Endothelial cell of umbilical vein (primary cell): ENCODE measurements around the gene BCL11A.

Experiments used
- CTCF ChIP-seq, 2 donors: IDR thresholded peaks; 1 replicate in 1 of 2; 2 replicates in 1 of 2; pipeline ENCODE4 v1.5.1; 2011; ENCODE audit warnings: low read length in 2 of 2, mild to moderate bottlenecking in 2 of 2, moderate library complexity in 2 of 2, control low read depth in 1 of 2, inconsistent platforms in 1 of 2, low read depth in 1 of 2; ENCODE audit not compliant: insufficient read depth in 1 of 2; ENCODE audit errors: extremely low read depth in 1 of 2
- EZH2 ChIP-seq: IDR thresholded peaks from 2 replicates; pipeline ENCODE4 v1.6.1; 2012; ENCODE audit warnings: borderline replicate concordance, low read depth, mild to moderate bottlenecking, moderate library complexity, low read length, inconsistent platforms; ENCODE audit not compliant: severe bottlenecking
- POLR2A ChIP-seq: IDR thresholded peaks from 2 replicates; pipeline ENCODE4 v1.6.1; 2012; ENCODE audit warnings: low read depth, mild to moderate bottlenecking, control low read depth, low read length
- TF ChIP-seq, protein P1 (sequence below): IDR thresholded peaks from 2 replicates; pipeline ENCODE4 v1.6.1; 2011; ENCODE audit not compliant: insufficient read depth, insufficient read length

DNA sequence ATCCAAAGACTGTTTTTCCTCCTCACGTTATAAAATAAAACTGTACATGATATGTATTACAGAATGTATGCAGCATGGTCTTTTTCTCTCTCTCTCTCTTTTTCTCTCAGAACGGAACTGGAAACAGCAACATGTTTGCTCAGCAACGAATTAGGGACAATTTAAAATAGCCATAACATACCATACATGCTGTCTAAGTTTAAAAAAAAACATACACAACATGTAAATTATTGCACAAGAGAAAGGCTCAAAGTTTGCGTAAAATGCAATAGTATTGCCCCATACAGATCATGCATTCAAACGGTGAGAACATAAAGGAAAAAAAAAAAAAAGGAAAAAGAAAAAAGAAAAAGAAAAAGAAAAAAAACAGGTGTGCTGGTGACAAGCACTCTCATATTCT, 93.6 kb downstream of the BCL11A start:
- TF ChIP-seq CTCF (IDR thresholded peaks at IDR 0.05; ENCODE audit: extremely low read depth in 1 of 2, insufficient read depth in 1 of 2, low read depth in 1 of 2, low read length in 2 of 2): no peak
- no peak for TF ChIP-seq POLR2A
- TF ChIP-seq, protein P1, sequence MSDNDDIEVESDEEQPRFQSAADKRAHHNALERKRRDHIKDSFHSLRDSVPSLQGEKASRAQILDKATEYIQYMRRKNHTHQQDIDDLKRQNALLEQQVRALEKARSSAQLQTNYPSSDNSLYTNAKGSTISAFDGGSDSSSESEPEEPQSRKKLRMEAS: no peak
- no peak for TF ChIP-seq EZH2
